Caco-2 (cell line): ENCODE results near the gene GTF3A. TPM values are rescaled to one million over a fixed set of nuclear protein-coding genes. Genes with fewer than 3 reads are reported as not detected.

Experiments
- BruUV-seq: library from RNA; stranded (reverse); fragments of 400-500 nt; replicated peaks from 2 replicates; lab custom pipeline; 2021; lab: Mats Ljungman, UMichigan
- CTCF ChIA-PET: fragments of 300-600 bp; sonication (Branson Sonifier 250); formaldehyde crosslinking; loops from one replicate; lab custom pipeline; 2022; ENCODE audit warnings: antibody characterized with exemption; lab: Charles Lee
- POLR2A ChIA-PET: fragments of 300-600 bp; sonication (Branson Sonifier 250); formaldehyde crosslinking; loops from one replicate; lab custom pipeline; 2022; ENCODE audit warnings: antibody characterized with exemption; lab: Charles Lee
- DNase-seq, 2 experiments: peaks; one replicate each; pipeline versions ENCODE4 v3.0.0 to v3.0.0-alpha.2; 2020 to 2022
- H3K27me3 ChIP-seq: replicated peaks from 2 replicates; pipeline ENCODE4 v1.6.0; 2011; ENCODE audit warnings: low read length; ENCODE audit not compliant: control insufficient read depth, insufficient read depth
- H3K36me3 ChIP-seq: 2 replicates; pipeline ENCODE4 v1.5.1; 2011; ENCODE audit warnings: low read length; ENCODE audit not compliant: control insufficient read depth, insufficient read depth
- H3K4me1 ChIP-seq: fragments of 250-450 bp; sonication (Bioruptor Pico); 2 replicates; pipeline ENCODE4 v1.5.1; 2020; ENCODE audit warnings: mild to moderate bottlenecking
- H3K4me3 ChIP-seq: 2 replicates; pipeline ENCODE4 v1.5.1; 2011; ENCODE audit warnings: low read depth, mild to moderate bottlenecking, control low read depth, low read length
- H3K9me3 ChIP-seq: fragments of 250-450 bp; sonication (Bioruptor Pico); 2 replicates; pipeline ENCODE4 v1.5.1; 2020; ENCODE audit warnings: mild to moderate bottlenecking, moderate library complexity
- H3K27ac Mint-ChIP-seq: one replicate; pipeline ENCODE4 v1.8.0; 2022; ENCODE audit warnings: mixed read lengths; ENCODE audit not compliant: unreplicated experiment
- H3K27me3 Mint-ChIP-seq: one replicate; pipeline ENCODE4 v1.8.0; 2022; ENCODE audit warnings: mixed read lengths; ENCODE audit not compliant: insufficient read depth, unreplicated experiment
- H3K36me3 Mint-ChIP-seq: one replicate; pipeline ENCODE4 v1.8.0; 2022; ENCODE audit warnings: mild to moderate bottlenecking, mixed read lengths; ENCODE audit not compliant: insufficient read depth, unreplicated experiment
- H3K4me1 Mint-ChIP-seq: one replicate; pipeline ENCODE4 v1.8.0; 2022; ENCODE audit warnings: low read depth, mixed read lengths; ENCODE audit not compliant: unreplicated experiment
- H3K4me3 Mint-ChIP-seq: one replicate; pipeline ENCODE4 v1.8.0; 2022; ENCODE audit warnings: mild to moderate bottlenecking, moderate library complexity, mixed read lengths; ENCODE audit not compliant: unreplicated experiment
- H3K9me3 Mint-ChIP-seq: one replicate; pipeline ENCODE4 v1.8.0; 2022; ENCODE audit warnings: mixed read lengths; ENCODE audit not compliant: unreplicated experiment
- CTCF ChIP-seq, 2 experiments: fragments of 200-600 bp in 1 of 2; IDR thresholded peaks; 1 replicate in 1 of 2; 2 replicates in 1 of 2; pipeline versions ENCODE4 v1.5.1 to v1.8.0; 2011 to 2022; ENCODE audit warnings: antibody characterized with exemption in 1 of 2, control low read depth in 1 of 2, inconsistent platforms in 1 of 2, low read depth in 1 of 2, low read length in 1 of 2, mild to moderate bottlenecking in 1 of 2, moderate library complexity in 1 of 2; ENCODE audit not compliant: insufficient read depth in 1 of 2, severe bottlenecking in 1 of 2, unreplicated experiment in 1 of 2
- intact Hi-C: fragments of 100-400 bp; cut with micrococcal nuclease; formaldehyde crosslinking; loops from one replicate; pipeline ENCODE4 v1.10.0; 2022; ENCODE audit not compliant: unreplicated experiment
- total RNA-seq: library from RNA; stranded (reverse); gene quantifications from 2 replicates; pipeline ENCODE4 v1.2.3, GENCODE V29; 2022

The GTF3A gene
- total RNA-seq, 1 experiment from 2014 or later, result 141 TPM

- no peak for TF ChIP-seq CTCF (IDR thresholded peaks at IDR 0.05; ENCODE audit: insufficient read depth in 1 of 2, low read depth in 1 of 2, low read length in 1 of 2, severe bottlenecking in 1 of 2, unreplicated experiment in 1 of 2)
- H3K27ac Mint-ChIP-seq, result no peak overlapping the region
- Histone ChIP-seq H3K4me3 (no peak overlapping the region), H3K4me1 (peaks cover 17% of the 10 kb centered on the region), H3K36me3 (peaks cover 2% of the 10 kb centered on the region; the same call in 1 of the 2 replicates), H3K9me3 (no peaks in the 10 kb centered on the region), H3K27me3 (no peaks in the 10 kb centered on the region)
- H3K4me1 Mint-ChIP-seq, result peaks cover 19% of the 10 kb centered on the region
- H3K27me3 Mint-ChIP-seq, result no peaks in the 10 kb centered on the region
- CTCF ChIA-PET, result interaction anchor here (1.2 kb wide), 1 partner anchor 11 kb away, joined by 3 read pairs; no protein-coding TSS in a partner anchor
- H3K9me3 Mint-ChIP-seq, result peaks cover 9% of the 10 kb centered on the region
- intact Hi-C loops, result no loop called here
- BruUV-seq, result no TSS peak
- POLR2A ChIA-PET, result no interaction called here
- DNase-seq, result no peak
- no peaks in the 10 kb centered on the region for H3K36me3 Mint-ChIP-seq
- no peak overlapping the region for H3K4me3 Mint-ChIP-seq
Measured at GRCh38 chr13:27393101-27393500, 31.3 kb upstream of the GTF3A start.

- intact Hi-C loops, result no loop called here
- no peak overlapping the region for H3K4me3 Mint-ChIP-seq
- Histone ChIP-seq H3K4me3 (no peak overlapping the region), H3K27me3 (no peaks in the 10 kb centered on the region), H3K36me3 (peaks cover 2% of the 10 kb centered on the region; the same call in 1 of the 2 replicates), H3K4me1 (peaks cover 15% of the 10 kb centered on the region), H3K9me3 (no peaks in the 10 kb centered on the region)
- no peak overlapping the region for H3K27ac Mint-ChIP-seq
- peaks cover 14% of the 10 kb centered on the region for H3K4me1 Mint-ChIP-seq
- H3K9me3 Mint-ChIP-seq, result peaks cover 9% of the 10 kb centered on the region
- DNase-seq, result no peak
- no peaks in the 10 kb centered on the region for H3K36me3 Mint-ChIP-seq
- ChIA-PET CTCF (no interaction called here), POLR2A (no interaction called here)
- no peak for TF ChIP-seq CTCF (IDR thresholded peaks at IDR 0.05; ENCODE audit: insufficient read depth in 1 of 2, low read depth in 1 of 2, low read length in 1 of 2, severe bottlenecking in 1 of 2, unreplicated experiment in 1 of 2)
- no TSS peak for BruUV-seq
- no peaks in the 10 kb centered on the region for H3K27me3 Mint-ChIP-seq
Measured at GRCh38 chr13:27395007-27395510, 29.4 kb upstream of the GTF3A start.

GRCh38 chr13:27396252-27396846 is 28.1 kb upstream of the GTF3A start:
- BruUV-seq, result no TSS peak
- H3K4me3 ChIP-seq, result no peak overlapping the region
- POLR2A ChIA-PET, result interaction anchor here (0.9 kb wide), 1 partner anchor 54 kb away, joined by 3 read pairs; the partner anchor contains the start of gene MTIF3
- TF ChIP-seq CTCF (IDR thresholded peaks at IDR 0.05; ENCODE audit: insufficient read depth in 1 of 2, low read depth in 1 of 2, low read length in 1 of 2, severe bottlenecking in 1 of 2, unreplicated experiment in 1 of 2), result no peak
- peaks cover 15% of the 10 kb centered on the region for H3K4me1 ChIP-seq
- H3K27ac Mint-ChIP-seq, result no peak overlapping the region
- peaks cover 11% of the 10 kb centered on the region for H3K4me1 Mint-ChIP-seq
- no peak overlapping the region for H3K4me3 Mint-ChIP-seq
- H3K36me3 ChIP-seq, result peaks cover 2% of the 10 kb centered on the region; the same call in 1 of the 2 replicates
- H3K36me3 Mint-ChIP-seq, result no peaks in the 10 kb centered on the region
- intact Hi-C loops, result no loop called here
- H3K27me3 ChIP-seq, result no peaks in the 10 kb centered on the region
- H3K27me3 Mint-ChIP-seq, result no peaks in the 10 kb centered on the region
- no peaks in the 10 kb centered on the region for H3K9me3 ChIP-seq
- CTCF ChIA-PET, result interaction anchor here (1.0 kb wide), 1 partner anchor 34 kb away, joined by 4 read pairs; no protein-coding TSS in a partner anchor
- DNase-seq, result peak; percentile 29 to 61
- peaks cover 9% of the 10 kb centered on the region for H3K9me3 Mint-ChIP-seq
